ENCODE results near the gene TRIM31.

GRCh38 chr6:30143780-30144179 lies 30.9 kb upstream of the TRIM31 start:
- TF ChIP-seq POLR2AphosphoS5 (IDR thresholded peaks at IDR 0.05; ENCODE audit: borderline replicate concordance, low read depth, low read length) (no peak), EZH2 (IDR thresholded peaks at IDR 0.05) (no peak)
